Measurements from ENCODE around the gene P4HB. TPM values are rescaled to one million over a fixed set of nuclear protein-coding genes. Genes with fewer than 3 reads are reported as not detected.

Gene P4HB
- total and polyA plus RNA-seq, 2 experiments from 2014 or later: 206 to 620 TPM

- TF ChIP-seq, protein P1, sequence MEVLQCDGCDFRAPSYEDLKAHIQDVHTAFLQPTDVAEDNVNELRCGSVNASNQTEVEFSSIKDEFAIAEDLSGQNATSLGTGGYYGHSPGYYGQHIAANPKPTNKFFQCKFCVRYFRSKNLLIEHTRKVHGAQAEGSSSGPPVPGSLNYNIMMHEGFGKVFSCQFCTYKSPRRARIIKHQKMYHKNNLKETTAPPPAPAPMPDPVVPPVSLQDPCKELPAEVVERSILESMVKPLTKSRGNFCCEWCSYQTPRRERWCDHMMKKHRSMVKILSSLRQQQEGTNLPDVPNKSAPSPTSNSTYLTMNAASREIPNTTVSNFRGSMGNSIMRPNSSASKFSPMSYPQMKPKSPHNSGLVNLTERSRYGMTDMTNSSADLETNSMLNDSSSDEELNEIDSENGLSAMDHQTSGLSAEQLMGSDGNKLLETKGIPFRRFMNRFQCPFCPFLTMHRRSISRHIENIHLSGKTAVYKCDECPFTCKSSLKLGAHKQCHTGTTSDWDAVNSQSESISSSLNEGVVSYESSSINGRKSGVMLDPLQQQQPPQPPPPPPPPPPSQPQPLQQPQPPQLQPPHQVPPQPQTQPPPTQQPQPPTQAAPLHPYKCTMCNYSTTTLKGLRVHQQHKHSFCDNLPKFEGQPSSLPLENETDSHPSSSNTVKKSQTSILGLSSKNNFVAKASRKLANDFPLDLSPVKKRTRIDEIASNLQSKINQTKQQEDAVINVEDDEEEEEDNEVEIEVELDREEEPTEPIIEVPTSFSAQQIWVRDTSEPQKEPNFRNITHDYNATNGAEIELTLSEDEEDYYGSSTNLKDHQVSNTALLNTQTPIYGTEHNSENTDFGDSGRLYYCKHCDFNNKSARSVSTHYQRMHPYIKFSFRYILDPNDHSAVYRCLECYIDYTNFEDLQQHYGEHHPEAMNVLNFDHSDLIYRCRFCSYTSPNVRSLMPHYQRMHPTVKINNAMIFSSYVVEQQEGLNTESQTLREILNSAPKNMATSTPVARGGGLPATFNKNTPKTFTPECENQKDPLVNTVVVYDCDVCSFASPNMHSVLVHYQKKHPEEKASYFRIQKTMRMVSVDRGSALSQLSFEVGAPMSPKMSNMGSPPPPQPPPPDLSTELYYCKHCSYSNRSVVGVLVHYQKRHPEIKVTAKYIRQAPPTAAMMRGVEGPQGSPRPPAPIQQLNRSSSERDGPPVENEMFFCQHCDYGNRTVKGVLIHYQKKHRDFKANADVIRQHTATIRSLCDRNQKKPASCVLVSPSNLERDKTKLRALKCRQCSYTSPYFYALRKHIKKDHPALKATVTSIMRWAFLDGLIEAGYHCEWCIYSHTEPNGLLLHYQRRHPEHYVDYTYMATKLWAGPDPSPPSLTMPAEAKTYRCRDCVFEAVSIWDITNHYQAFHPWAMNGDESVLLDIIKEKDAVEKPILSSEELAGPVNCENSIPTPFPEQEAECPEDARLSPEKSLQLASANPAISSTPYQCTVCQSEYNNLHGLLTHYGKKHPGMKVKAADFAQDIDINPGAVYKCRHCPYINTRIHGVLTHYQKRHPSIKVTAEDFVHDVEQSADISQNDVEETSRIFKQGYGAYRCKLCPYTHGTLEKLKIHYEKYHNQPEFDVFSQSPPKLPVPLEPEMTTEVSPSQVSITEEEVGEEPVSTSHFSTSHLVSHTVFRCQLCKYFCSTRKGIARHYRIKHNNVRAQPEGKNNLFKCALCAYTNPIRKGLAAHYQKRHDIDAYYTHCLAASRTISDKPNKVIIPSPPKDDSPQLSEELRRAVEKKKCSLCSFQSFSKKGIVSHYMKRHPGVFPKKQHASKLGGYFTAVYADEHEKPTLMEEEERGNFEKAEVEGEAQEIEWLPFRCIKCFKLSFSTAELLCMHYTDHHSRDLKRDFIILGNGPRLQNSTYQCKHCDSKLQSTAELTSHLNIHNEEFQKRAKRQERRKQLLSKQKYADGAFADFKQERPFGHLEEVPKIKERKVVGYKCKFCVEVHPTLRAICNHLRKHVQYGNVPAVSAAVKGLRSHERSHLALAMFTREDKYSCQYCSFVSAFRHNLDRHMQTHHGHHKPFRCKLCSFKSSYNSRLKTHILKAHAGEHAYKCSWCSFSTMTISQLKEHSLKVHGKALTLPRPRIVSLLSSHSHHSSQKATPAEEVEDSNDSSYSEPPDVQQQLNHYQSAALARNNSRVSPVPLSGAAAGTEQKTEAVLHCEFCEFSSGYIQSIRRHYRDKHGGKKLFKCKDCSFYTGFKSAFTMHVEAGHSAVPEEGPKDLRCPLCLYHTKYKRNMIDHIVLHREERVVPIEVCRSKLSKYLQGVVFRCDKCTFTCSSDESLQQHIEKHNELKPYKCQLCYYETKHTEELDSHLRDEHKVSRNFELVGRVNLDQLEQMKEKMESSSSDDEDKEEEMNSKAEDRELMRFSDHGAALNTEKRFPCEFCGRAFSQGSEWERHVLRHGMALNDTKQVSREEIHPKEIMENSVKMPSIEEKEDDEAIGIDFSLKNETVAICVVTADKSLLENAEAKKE (CRISPR knock-in tag; IDR thresholded peaks at IDR 0.05): no peak
- no peak for TF ChIP-seq EZH2 (IDR thresholded peaks at IDR 0.05; ENCODE audit: low read depth, unreplicated experiment)
- TF ChIP-seq STAT1 (IDR thresholded peaks at IDR 0.05; ENCODE audit: unreplicated experiment): no peak
- TF ChIP-seq, protein P2, sequence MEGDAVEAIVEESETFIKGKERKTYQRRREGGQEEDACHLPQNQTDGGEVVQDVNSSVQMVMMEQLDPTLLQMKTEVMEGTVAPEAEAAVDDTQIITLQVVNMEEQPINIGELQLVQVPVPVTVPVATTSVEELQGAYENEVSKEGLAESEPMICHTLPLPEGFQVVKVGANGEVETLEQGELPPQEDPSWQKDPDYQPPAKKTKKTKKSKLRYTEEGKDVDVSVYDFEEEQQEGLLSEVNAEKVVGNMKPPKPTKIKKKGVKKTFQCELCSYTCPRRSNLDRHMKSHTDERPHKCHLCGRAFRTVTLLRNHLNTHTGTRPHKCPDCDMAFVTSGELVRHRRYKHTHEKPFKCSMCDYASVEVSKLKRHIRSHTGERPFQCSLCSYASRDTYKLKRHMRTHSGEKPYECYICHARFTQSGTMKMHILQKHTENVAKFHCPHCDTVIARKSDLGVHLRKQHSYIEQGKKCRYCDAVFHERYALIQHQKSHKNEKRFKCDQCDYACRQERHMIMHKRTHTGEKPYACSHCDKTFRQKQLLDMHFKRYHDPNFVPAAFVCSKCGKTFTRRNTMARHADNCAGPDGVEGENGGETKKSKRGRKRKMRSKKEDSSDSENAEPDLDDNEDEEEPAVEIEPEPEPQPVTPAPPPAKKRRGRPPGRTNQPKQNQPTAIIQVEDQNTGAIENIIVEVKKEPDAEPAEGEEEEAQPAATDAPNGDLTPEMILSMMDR (conservative IDR thresholded peaks at IDR 0.05; ENCODE audit: low read depth in 2 of 2): no peak
Measured at GRCh38 chr17:81885454-81885853, 25.1 kb upstream of the P4HB start (continued).

DNA sequence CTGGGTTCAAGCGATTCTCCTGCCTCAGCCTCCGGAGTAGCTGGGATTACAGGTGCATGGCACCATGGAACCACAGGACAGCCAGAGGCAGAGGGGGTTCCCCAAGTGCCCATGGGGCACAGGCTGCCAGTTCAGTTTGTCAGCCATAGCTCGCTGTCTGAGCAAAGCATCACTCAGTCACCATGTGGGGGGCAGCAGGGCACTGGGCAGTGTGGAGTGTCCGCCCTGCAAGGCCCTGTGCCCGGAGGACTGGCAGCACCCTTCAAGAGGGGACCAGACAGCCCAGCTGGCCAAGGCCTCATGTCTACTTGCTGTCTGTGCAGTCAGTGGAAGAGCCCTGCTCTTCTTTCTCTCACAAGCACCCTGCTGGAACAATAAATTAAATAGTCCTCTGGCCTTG is 24.6 kb upstream of the P4HB start:
- H3K27me3 Mint-ChIP-seq (ENCODE audit: insufficient read depth, low read depth, poor library complexity): peaks cover 19% of the 10 kb centered on the region
- no peak overlapping the region for H3K4me3 Mint-ChIP-seq
- no peak overlapping the region for H3K27ac Mint-ChIP-seq
- H3K79me2 ChIP-seq (replicated peaks; ENCODE audit: insufficient read depth): peaks cover 29% of the 10 kb centered on the region
- DNase-seq (ENCODE audit: low spot score) (no peak), ATAC-seq (no peak)
- H3K36me3 Mint-ChIP-seq (ENCODE audit: low read depth): peaks cover 88% of the 10 kb centered on the region
- no peak overlapping the region for H3K4me2 ChIP-seq
- TF ChIP-seq, protein P1 (CRISPR knock-in tag; IDR thresholded peaks at IDR 0.05): no peak
- no peak for TF ChIP-seq POLR2AphosphoS5 (IDR thresholded peaks at IDR 0.05; ENCODE audit: low read depth)
- peaks cover 31% of the 10 kb centered on the region for H3K36me3 ChIP-seq (ENCODE audit: insufficient read depth)
- H2AFZ ChIP-seq: no peak overlapping the region
- peaks cover 2% of the 10 kb centered on the region; the same call in 1 of the 3 replicates for H3K4me1 Mint-ChIP-seq
- peaks cover 3% of the 10 kb centered on the region; the same call in 1 of the 2 replicates for H3K4me1 ChIP-seq (ENCODE audit: insufficient read depth)
- H3K4me3 ChIP-seq: no peak overlapping the region
- peaks cover 16% of the 10 kb centered on the region for H3F3A ChIP-seq (replicated peaks; ENCODE audit: low read depth)
- no peaks in the 10 kb centered on the region for H3K9me2 ChIP-seq (ENCODE audit: insufficient read depth)
- no peaks in the 10 kb centered on the region for H3K27me3 ChIP-seq (ENCODE audit: insufficient read depth)
- no peak overlapping the region for H3K27ac ChIP-seq (ENCODE audit: low read depth)
- peaks cover 18% of the 10 kb centered on the region for H4K20me1 ChIP-seq (replicated peaks; ENCODE audit: insufficient read depth)
- no peaks in the 10 kb centered on the region for H3K9me3 Mint-ChIP-seq

Data from GM23338 (cell line).